K562 treated with DMSO at 1 percent for 12 hours (cell line): Measurements from ENCODE around the gene PLCG1. TPM values are rescaled to one million over a fixed set of nuclear protein-coding genes. Genes with fewer than 3 reads are reported as not detected.

Experiments
- total RNA-seq: library from RNA; unstranded; fragments of 300-600 nt; gene quantifications from 2 replicates; pipeline ENCODE4 v1.2.3, GENCODE V29; 2022; ENCODE audit not compliant: insufficient read depth

Gene PLCG1
- 18.4 and 53.7 TPM in 2 replicates for total RNA-seq

DNA sequence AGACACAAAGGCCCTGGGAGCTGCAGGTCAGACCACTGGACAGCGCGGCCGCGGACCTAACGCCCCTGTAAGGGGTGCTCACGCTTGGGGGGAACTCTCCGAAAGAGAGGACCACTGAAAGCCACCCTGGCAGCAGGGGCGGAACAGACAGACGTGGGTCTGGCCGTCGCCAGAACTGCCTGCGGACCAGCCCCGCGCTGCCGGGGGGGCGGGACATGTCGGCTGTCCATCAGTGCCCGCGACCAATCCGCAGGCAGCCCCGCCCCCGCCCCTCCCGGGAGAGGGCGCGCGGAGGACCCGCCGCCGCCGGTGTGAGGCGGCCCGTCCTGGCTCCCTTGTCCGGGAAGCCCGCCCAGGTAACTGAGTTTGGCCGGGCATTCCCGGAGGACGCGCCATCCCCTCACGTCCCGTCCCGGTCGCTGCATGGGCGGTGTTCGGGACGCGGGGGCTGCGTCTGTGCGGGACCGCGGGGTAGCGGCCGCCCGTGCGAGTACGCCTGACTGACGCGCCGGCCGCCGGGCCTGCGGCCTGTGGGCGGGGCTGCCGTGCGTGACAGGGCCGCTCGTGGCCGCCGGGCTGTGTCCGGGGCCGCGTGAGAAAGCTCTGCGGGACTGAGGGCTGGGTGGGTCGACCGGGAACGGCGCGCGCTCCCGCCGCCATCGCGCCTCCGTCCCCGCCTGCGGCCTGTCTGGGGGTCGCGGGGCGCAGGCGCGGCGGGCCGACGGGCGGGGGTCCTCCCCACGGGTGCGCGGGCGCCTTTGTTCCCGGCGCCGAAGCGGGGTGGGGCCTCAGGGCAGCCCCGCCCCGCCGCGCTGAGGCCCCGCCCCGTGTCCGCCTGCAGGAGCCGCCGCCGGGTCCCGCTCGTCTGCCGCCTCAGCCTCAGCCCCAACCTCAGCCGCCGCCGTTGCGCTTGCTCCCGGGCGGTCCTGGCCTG lies at the start of gene PLCG1:
Gene PLCG1, plus strand, starts transcription at position 864 of the 934 bp plus-strand sequence. CDS start 99 bp downstream, outside the sequence.

Other genes with a start within 250 kb of the PLCG1 start
- 47.0 and 93.5 TPM in 2 replicates for gene TOP1, start 108.7 kb upstream of the PLCG1 start, total RNA-seq
- gene ZHX3, start 180.2 kb downstream of the PLCG1 start, total RNA-seq: 0.70 and 7.4 TPM in 2 replicates
- 4.4 and 18.0 TPM in 2 replicates for gene LPIN3, start 203.3 kb downstream of the PLCG1 start, total RNA-seq
- gene EMILIN3, start 229.3 kb downstream of the PLCG1 start, total RNA-seq: not detected in 2 replicates